Thyroid gland (tissue), 4 donors: ENCODE data around the gene CIRBP.

Experiments
- POLR2A ChIP-seq, 2 donors: fragments of 450-650 bp; IDR thresholded peaks; one replicate each; pipeline ENCODE4 v1.6.1; 2017; ENCODE audit warnings: antibody characterized with exemption in 2 of 2, mild to moderate bottlenecking in 2 of 2, moderate library complexity in 1 of 2
- TF ChIP-seq, protein P1 (sequence below), 6 experiments: fragments of 200-600 bp in 3 of 6; fragments of 450-650 bp in 3 of 6; sonication (generic) in 3 of 6; IDR thresholded peaks; one replicate each; pipeline ENCODE4 v1.5.1; 2016 to 2019; ENCODE audit warnings: antibody characterized with exemption in 6 of 6, mild to moderate bottlenecking in 2 of 6, inconsistent platforms in 1 of 6, moderate library complexity in 1 of 6

DNA sequence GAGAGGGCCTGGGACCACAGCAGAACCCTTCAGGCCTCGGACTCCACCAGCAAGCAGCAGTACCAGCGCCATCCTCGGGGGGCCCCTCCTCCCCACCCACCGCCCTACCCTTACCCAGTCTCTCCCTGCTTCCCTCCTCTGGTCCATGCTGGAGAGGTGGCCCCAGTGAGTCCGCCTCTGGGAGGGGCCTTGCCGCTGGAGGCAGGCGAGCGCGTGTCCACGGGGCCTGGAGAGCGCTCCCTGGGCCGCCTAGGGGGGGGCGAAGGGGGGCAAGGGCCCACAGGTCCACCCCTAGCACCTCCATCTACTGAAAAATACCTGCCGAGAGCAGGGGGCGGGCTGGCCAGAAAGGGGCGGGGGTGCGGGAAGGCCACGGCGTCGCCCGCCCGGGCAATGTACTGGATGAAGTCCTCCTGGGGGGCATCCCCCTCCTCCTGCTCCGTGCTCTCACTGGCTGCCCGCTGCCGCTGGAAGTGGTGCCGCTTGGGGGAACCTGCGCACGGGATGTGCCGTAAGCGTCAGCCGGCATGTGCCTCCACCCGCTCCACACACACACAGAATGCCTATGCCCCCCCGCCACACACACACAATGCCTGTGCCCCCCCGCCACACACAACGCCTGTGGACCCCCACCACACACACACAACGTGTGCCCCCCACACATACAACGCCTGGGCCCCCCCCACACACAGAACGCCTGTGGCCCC lies 38.2 kb upstream of the CIRBP start:
- TF ChIP-seq, protein P1, sequence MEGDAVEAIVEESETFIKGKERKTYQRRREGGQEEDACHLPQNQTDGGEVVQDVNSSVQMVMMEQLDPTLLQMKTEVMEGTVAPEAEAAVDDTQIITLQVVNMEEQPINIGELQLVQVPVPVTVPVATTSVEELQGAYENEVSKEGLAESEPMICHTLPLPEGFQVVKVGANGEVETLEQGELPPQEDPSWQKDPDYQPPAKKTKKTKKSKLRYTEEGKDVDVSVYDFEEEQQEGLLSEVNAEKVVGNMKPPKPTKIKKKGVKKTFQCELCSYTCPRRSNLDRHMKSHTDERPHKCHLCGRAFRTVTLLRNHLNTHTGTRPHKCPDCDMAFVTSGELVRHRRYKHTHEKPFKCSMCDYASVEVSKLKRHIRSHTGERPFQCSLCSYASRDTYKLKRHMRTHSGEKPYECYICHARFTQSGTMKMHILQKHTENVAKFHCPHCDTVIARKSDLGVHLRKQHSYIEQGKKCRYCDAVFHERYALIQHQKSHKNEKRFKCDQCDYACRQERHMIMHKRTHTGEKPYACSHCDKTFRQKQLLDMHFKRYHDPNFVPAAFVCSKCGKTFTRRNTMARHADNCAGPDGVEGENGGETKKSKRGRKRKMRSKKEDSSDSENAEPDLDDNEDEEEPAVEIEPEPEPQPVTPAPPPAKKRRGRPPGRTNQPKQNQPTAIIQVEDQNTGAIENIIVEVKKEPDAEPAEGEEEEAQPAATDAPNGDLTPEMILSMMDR (IDR thresholded peaks at IDR 0.05), result no peak
- TF ChIP-seq POLR2A (IDR thresholded peaks at IDR 0.05), result no peak
